ENCODE results near the gene SDR9C7. TPM values are rescaled to one million over a fixed set of nuclear protein-coding genes. Genes with fewer than 3 reads are reported as not detected.
"Not testable (repeated sequence)": the region's sequence is repeated elsewhere in the genome, so short reads cannot be mapped to it uniquely, and the experiment has no call there.

The SDR9C7 gene
- total RNA-seq, 2 experiments from 2014 or later: not detected

DNA sequence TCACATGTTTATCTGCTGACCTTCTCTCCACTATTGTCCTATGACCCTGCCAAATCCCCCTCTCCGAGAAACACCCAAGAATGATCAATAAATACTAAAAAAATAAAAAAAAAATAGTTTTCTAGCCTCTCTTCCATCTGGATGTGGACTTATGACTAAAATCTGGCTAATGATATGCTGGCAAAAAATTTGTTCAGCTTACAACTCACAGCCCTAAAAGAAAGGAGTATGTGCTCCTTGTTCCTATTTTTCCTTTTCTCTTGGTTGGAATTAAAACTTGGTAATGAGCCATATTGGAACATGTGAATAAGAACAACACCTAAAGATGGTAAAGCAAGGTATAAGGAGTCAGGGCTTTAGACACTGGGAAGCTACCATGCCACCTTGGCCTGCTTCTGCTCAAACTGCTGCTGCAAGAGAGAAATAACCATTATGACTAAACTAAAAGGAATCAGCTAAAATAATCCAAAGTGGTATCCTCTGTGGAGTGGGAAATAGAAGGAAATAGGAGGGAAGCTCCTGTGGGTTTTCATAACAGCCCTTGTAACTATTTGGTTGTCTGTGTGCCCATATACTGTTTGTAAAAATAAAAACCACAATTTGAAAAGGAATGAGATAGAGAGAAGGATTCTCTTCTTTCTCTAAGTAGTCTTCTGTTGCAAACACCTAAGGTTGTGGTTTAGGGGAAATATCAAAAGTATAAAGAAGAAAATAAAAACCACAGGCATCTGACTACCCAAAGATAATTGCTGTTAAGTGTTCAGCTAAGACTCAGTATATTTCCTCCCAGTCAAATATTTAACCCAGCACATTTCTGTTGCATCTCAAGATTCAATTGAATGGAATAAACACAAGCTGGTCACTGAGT is 53.8 kb downstream of the SDR9C7 start:
- H3K4me1 Mint-ChIP-seq: no peaks in the 10 kb centered on the region
- H3K36me3 Mint-ChIP-seq: no peaks in the 10 kb centered on the region
- H3K27ac Mint-ChIP-seq: no peak overlapping the region
- H3K27me3 Mint-ChIP-seq: peaks cover 13% of the 10 kb centered on the region
- H3K4me3 Mint-ChIP-seq: no peak overlapping the region
- peaks cover 11% of the 10 kb centered on the region for H3K9me3 Mint-ChIP-seq
- no peak for DNase-seq

DNA sequence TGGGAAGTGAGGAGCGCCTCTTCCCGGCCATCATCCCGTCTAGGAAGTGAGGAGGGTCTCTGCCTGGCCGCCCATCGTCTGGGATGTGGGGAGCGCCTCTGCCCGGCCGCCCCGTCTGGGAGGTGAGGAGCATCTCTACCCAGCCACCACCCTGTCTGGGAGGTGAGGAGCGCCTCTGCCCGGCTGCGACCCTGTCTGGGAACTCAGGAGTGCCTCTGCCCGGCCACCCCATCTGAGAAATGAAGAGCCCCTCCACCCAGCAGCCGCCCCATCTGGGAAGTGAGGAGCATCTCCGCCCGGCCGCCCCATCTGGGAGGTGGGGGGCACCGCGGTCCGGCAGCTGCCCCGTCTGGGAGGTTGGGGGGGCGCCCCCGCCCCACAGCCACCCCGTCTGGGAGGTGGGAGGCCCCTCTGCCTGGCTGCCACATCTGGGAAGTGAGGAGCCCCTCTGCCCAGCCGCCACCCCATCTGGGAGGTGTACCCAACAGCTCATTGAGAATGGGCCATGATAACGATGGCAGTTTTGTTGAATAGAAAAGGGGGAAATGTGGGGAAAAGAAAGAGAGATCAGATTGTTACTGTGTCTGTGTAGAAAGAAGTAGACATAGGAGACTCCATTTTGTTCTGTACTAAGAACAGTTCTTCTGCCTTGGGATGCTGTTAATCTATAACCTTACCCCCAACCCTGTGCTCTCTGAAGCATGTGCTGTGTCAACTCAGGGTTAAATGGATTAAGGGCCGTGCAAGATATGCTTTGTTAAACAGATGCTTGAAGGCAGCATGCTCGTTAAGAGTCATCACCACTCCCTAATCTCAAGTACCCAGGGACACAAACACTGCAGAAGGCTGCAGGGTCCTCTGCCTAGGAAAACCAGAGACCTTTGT is 54.7 kb downstream of the SDR9C7 start:
- H3K4me3 Mint-ChIP-seq, H3K27ac Mint-ChIP-seq, H3K36me3 Mint-ChIP-seq, DNase-seq, H3K4me1 Mint-ChIP-seq: not testable (repeated sequence)
- Mint-ChIP-seq H3K9me3 (peaks cover 11% of the 10 kb centered on the region), H3K27me3 (peaks cover 13% of the 10 kb centered on the region)

DNA sequence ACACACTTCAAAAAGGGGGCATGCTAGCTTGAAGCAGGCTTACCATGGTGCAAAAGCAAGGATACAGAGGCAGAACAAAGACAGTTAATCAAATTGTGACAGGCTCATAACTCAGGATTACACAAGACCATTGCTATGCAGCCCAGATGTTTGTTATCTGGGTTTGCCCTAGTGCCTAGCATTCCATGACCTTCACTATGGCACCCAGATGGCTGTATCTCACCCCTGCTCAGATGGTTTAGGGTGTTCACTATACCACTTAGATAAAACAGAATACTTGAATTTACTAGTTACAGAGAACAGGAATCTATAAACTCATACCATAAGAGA is 56.2 kb downstream of the SDR9C7 start:
- H3K4me3 Mint-ChIP-seq: no peak overlapping the region
- DNase-seq: no peak
- peaks cover 8% of the 10 kb centered on the region for H3K27me3 Mint-ChIP-seq

DNA sequence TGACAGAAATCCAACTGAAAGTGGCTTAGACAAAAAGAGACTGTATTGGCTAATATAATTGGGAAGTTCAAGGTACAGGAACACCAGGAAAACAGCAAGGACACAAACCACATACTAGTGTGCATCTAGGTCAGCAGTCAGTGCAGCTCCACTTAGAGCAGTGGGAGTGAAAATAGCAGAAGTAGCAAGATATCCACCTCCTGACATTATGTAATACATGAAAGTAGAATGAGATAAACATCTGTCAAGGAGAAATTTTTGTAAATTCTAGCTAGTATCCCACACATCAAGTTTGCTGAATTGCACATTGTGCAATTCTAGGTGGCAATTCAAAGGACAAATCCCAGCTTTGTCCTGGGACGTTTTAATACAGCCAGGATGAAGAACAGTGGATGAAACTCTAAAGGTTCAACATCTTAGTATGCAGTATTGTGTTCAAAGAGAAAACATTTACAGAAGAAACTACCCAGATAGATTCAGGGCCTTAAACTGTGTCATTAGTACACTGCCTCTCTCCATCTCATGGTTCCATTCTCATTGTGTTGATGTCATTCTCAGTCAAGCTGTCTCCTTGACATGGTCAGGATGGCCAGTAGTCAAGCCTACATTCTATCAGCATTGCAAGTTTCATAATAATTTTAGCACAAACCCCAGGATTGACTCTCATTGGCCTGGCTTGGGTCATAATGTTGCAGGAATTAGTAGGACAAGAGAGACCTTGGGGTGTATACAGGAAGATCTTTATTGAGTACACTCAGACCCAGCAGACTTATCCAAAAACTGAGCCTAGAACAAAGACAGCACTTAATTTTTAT is 56.8 kb downstream of the SDR9C7 start:
- H3K9me3 Mint-ChIP-seq: peaks cover 6% of the 10 kb centered on the region
- no peak overlapping the region for H3K27ac Mint-ChIP-seq
- peaks cover 5% of the 10 kb centered on the region for H3K4me1 Mint-ChIP-seq
- H3K36me3 Mint-ChIP-seq: no peaks in the 10 kb centered on the region
- DNase-seq: no peak
- H3K27me3 Mint-ChIP-seq: peaks cover 8% of the 10 kb centered on the region
- no peak overlapping the region for H3K4me3 Mint-ChIP-seq

More for the DNA sequence above, 56.2 kb downstream of the SDR9C7 start:
- Mint-ChIP-seq H3K4me1 (peaks cover 5% of the 10 kb centered on the region), H3K9me3 (peaks cover 8% of the 10 kb centered on the region), H3K36me3 (no peaks in the 10 kb centered on the region), H3K27ac (no peak overlapping the region)

DNA sequence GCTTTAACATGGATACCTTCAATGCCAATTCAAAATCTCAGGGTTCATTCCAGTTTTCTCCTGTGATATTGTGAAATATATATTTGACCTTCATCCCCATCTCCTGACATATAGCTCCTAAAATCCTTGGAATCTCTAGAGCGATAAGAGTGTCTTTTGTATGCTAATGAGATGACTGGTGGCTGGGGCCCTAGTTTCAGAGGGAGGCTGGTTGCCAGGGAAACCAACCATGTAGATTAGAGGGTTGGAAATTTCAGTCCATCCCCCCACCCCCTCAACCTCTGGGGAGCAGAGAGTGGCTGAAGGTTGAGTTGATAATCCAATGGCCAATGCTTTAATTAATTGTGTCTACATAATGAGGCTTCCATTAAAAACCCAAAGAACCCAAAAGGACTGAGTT is 59.4 kb downstream of the SDR9C7 start:
- no peak for DNase-seq
- Mint-ChIP-seq H3K4me3 (no peak overlapping the region), H3K4me1 (peaks cover 5% of the 10 kb centered on the region)

DNA sequence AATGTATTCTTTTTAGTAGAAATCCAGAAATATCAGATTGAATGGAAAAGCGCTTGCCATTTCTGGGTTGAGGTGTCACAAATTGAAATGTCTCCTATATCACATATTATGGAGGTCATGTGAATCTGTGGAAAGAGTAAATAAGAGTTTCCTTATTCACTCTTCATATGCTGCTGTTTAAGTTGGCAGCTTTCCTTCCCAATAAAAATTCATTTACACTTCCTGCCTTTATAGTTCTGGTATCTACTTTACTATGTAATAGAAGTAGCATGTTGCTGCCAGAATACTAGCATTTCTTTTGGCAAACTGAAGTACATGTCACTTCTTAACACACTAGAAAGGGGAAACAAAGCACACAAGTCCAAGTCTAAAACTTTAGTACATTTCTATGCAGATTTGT is 60.8 kb downstream of the SDR9C7 start:
- Mint-ChIP-seq H3K9me3 (no peaks in the 10 kb centered on the region), H3K36me3 (no peaks in the 10 kb centered on the region), H3K27ac (no peak overlapping the region), H3K4me3 (no peak overlapping the region), H3K27me3 (peaks cover 13% of the 10 kb centered on the region), H3K4me1 (peaks cover 5% of the 10 kb centered on the region)
- no peak for DNase-seq

More for the DNA sequence above, 59.4 kb downstream of the SDR9C7 start:
- Mint-ChIP-seq H3K27me3 (peaks cover 8% of the 10 kb centered on the region), H3K27ac (no peak overlapping the region), H3K9me3 (no peaks in the 10 kb centered on the region), H3K36me3 (no peaks in the 10 kb centered on the region)

Other genes starting within 250 kb of the SDR9C7 start
- gene PTGES3, start 246.1 kb downstream of the SDR9C7 start, total RNA-seq: 100 to 1,000 TPM; 402 to 403 TPM
- gene NACA, start 209.1 kb downstream of the SDR9C7 start, total RNA-seq: 1,000 to 10,000 TPM; 1,112 to 1,149 TPM
- gene PRIM1, start 182.1 kb downstream of the SDR9C7 start, total RNA-seq: 100 to 1,000 TPM in 1 of 2 experiments, 10 to 100 TPM in 1; 95.4 to 100 TPM
- 1 to 10 TPM; 1.7 to 1.9 TPM for gene HSD17B6, start 171.1 kb downstream of the SDR9C7 start, total RNA-seq
- under 1 TPM; 0.10 to 0.12 TPM for gene RDH16, start 23.2 kb upstream of the SDR9C7 start, total RNA-seq
- 1 to 10 TPM; 7.0 to 7.2 TPM for gene ZBTB39, start 72.1 kb upstream of the SDR9C7 start, total RNA-seq
- under 1 TPM; 0.31 to 0.32 TPM for gene TAC3, start 82.1 kb upstream of the SDR9C7 start, total RNA-seq
- 1 to 10 TPM; 1.3 to 1.4 TPM for gene MYO1A, start 115.7 kb upstream of the SDR9C7 start, total RNA-seq
- gene NEMP1, start 144.4 kb upstream of the SDR9C7 start, total RNA-seq: 10 to 100 TPM; 50.5 to 51.2 TPM
- 10 to 100 TPM; 47.2 to 48.0 TPM for gene NAB2, start 154.7 kb upstream of the SDR9C7 start, total RNA-seq
- gene STAT6, start 177.0 kb upstream of the SDR9C7 start, total RNA-seq: 100 to 1,000 TPM; 256 to 259 TPM
- 1 to 10 TPM; 1.3 to 2.0 TPM for gene LRP1, start 194.1 kb upstream of the SDR9C7 start, total RNA-seq
- gene LRP1-AS, start 213.2 kb upstream of the SDR9C7 start, total RNA-seq: not detected